Upper lobe of left lung (tissue), 4 donors: ENCODE results near the gene SLC35G1.

Source experiments
- POLR2A ChIP-seq, 4 donors: fragments of 450-650 bp; IDR thresholded peaks; one replicate each; pipeline ENCODE4 v1.5.1; 2016 to 2017; ENCODE audit warnings: antibody characterized with exemption in 4 of 4, mild to moderate bottlenecking in 2 of 4
- POLR2AphosphoS5 ChIP-seq, 2 donors: sonication (generic); formaldehyde crosslinking; IDR thresholded peaks; one replicate each; pipeline ENCODE4 v1.5.1; 2017; ENCODE audit warnings: antibody characterized with exemption in 2 of 2
- TF ChIP-seq, protein P1 (sequence below), 6 experiments: fragments of 450-650 bp in 4 of 6; fragments of 200-600 bp in 2 of 6; sonication (generic) in 2 of 6; IDR thresholded peaks; one replicate each; pipeline ENCODE4 v1.5.1; 2016 to 2019; ENCODE audit warnings: antibody characterized with exemption in 6 of 6

DNA sequence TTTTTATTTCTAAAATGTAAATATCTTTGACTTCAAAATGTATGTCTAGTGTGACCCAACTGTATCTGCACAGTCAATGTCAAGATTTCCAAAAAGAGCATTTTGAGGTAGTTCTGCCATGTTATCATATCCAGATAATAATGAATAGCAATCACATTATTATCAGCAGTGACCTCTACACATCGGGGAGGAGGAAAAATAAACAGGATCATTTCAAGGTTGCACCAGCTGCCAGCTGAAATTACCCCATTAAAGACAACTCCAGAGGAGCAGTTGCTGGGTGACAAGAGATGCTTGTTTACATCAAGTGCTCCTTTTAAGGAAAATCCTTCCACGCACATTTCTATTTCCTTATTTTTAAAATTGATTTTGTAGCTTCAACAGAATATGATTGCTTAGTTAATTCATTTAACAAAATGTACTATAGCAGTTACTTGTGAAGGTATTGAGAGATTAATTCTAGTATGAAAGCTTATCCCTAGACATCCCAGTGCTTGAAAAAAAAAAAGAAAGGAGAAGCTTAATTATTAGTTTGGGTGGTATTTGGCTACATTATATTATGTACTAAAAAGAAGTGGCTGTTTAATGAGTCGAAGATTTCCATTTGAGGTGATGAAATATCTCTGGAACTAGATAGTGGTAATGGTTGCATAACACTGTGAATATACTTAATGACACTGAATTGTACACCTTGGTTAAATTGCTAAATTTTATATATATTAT is 19.3 kb upstream of the SLC35G1 start:
- TF ChIP-seq POLR2AphosphoS5 (IDR thresholded peaks at IDR 0.05) (no peak), POLR2A (IDR thresholded peaks at IDR 0.05) (no peak)
- TF ChIP-seq, protein P1, sequence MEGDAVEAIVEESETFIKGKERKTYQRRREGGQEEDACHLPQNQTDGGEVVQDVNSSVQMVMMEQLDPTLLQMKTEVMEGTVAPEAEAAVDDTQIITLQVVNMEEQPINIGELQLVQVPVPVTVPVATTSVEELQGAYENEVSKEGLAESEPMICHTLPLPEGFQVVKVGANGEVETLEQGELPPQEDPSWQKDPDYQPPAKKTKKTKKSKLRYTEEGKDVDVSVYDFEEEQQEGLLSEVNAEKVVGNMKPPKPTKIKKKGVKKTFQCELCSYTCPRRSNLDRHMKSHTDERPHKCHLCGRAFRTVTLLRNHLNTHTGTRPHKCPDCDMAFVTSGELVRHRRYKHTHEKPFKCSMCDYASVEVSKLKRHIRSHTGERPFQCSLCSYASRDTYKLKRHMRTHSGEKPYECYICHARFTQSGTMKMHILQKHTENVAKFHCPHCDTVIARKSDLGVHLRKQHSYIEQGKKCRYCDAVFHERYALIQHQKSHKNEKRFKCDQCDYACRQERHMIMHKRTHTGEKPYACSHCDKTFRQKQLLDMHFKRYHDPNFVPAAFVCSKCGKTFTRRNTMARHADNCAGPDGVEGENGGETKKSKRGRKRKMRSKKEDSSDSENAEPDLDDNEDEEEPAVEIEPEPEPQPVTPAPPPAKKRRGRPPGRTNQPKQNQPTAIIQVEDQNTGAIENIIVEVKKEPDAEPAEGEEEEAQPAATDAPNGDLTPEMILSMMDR (IDR thresholded peaks at IDR 0.05) = no peak
